Type B pancreatic cell (in vitro differentiated cells): Measurements from ENCODE around the gene ARMH4. TPM values are rescaled to one million over a fixed set of nuclear protein-coding genes. Genes with fewer than 3 reads are reported as not detected.

Source experiments
- DNase-seq: peaks from one replicate; pipeline ENCODE4 v3.0.0; 2021; ENCODE audit warnings: mixed read lengths; ENCODE audit not compliant: unreplicated experiment; ENCODE audit errors: extremely low spot score
- H3K27ac Mint-ChIP-seq: 2 replicates; pipeline ENCODE4 v1.8.0; 2021; ENCODE audit warnings: mild to moderate bottlenecking, mixed read lengths
- H3K27me3 Mint-ChIP-seq: 2 replicates; pipeline ENCODE4 v1.8.0; 2021; ENCODE audit warnings: mixed read lengths
- H3K36me3 Mint-ChIP-seq: 2 replicates; pipeline ENCODE4 v1.8.0; 2021; ENCODE audit warnings: mixed read lengths
- H3K4me1 Mint-ChIP-seq: one replicate; pipeline ENCODE4 v1.8.0; 2021; ENCODE audit warnings: mixed read lengths; ENCODE audit not compliant: unreplicated experiment
- H3K4me3 Mint-ChIP-seq: 2 replicates; pipeline ENCODE4 v1.8.0; 2021; ENCODE audit warnings: mild to moderate bottlenecking, mixed read lengths
- H3K9me3 Mint-ChIP-seq: 2 replicates; pipeline ENCODE4 v1.8.0; 2021; ENCODE audit warnings: mixed read lengths
- total RNA-seq: library from RNA; stranded (reverse); gene quantifications from 2 replicates; pipeline ENCODE4 v1.2.1, GENCODE V29; 2021; ENCODE audit warnings: low replicate concordance
- TF ChIP-seq, protein P1 (sequence below): fragments of 200-600 bp; sonication (generic); conservative IDR thresholded peaks from 2 replicates; pipeline ENCODE4 v1.5.0; 2021; ENCODE audit warnings: antibody characterized with exemption, mild to moderate bottlenecking

ARMH4 gene
- total RNA-seq, 1 donor from 2014 or later: 22.0 TPM

DNA sequence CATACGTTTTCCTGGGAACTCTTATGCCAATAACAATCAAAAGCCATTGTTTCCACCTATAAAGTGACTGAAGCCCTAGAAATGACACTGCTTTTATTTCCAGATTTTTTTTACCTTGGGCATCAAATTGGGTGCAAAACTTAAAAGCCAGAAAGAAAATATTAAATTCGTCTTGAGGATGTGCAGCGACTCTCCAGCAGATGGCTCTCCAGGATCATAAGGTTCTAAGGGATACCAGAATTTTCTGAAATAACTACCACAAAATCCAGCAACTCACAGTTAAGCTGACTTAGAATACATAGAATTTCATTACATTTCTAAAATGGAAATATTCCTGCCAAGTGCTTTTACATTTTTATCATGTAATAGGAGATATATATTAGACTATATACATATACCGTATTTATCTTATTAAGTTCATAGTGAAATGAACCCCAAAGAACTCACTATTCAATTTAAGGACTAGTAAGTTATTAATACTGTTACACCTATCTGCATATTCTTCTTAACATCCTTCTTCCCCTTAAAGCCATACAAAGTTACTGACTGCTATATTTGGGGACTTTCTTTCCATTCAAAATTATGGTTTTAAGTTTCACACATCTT, 44.0 kb downstream of the ARMH4 start:
- no peaks in the 10 kb centered on the region for H3K36me3 Mint-ChIP-seq
- H3K9me3 Mint-ChIP-seq: no peaks in the 10 kb centered on the region
- no peak overlapping the region for H3K27ac Mint-ChIP-seq
- no peak for DNase-seq
- TF ChIP-seq, protein P1, sequence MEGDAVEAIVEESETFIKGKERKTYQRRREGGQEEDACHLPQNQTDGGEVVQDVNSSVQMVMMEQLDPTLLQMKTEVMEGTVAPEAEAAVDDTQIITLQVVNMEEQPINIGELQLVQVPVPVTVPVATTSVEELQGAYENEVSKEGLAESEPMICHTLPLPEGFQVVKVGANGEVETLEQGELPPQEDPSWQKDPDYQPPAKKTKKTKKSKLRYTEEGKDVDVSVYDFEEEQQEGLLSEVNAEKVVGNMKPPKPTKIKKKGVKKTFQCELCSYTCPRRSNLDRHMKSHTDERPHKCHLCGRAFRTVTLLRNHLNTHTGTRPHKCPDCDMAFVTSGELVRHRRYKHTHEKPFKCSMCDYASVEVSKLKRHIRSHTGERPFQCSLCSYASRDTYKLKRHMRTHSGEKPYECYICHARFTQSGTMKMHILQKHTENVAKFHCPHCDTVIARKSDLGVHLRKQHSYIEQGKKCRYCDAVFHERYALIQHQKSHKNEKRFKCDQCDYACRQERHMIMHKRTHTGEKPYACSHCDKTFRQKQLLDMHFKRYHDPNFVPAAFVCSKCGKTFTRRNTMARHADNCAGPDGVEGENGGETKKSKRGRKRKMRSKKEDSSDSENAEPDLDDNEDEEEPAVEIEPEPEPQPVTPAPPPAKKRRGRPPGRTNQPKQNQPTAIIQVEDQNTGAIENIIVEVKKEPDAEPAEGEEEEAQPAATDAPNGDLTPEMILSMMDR: peak; percentile 87
- H3K27me3 Mint-ChIP-seq: peaks cover 7% of the 10 kb centered on the region
- no peak overlapping the region for H3K4me3 Mint-ChIP-seq
- H3K4me1 Mint-ChIP-seq: peaks cover 3% of the 10 kb centered on the region

DNA sequence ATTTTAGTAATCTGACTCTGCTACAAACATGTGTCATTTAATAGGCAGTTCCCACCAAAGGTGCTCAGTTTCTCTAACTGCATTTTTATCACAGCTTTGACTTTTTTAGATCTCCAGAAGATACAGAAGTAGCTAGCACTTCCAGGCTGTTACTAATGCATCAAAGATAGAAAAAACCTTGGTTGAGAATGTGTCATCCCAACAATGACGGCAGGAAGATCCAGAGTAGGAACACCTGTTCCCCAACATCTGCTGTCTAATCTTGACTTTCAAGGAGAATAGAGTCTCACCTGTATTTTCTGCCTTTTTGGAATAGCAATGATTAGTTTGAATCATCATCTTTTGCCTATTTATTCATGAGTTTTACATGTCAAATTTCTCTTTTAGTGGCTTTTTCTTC, 45.0 kb downstream of the ARMH4 start:
- Mint-ChIP-seq H3K4me3 (no peak overlapping the region), H3K27me3 (peaks cover 7% of the 10 kb centered on the region), H3K4me1 (peaks cover 3% of the 10 kb centered on the region), H3K27ac (no peak overlapping the region), H3K36me3 (no peaks in the 10 kb centered on the region), H3K9me3 (no peaks in the 10 kb centered on the region)
- no peak for DNase-seq
- TF ChIP-seq, protein P1: no peak

DNA sequence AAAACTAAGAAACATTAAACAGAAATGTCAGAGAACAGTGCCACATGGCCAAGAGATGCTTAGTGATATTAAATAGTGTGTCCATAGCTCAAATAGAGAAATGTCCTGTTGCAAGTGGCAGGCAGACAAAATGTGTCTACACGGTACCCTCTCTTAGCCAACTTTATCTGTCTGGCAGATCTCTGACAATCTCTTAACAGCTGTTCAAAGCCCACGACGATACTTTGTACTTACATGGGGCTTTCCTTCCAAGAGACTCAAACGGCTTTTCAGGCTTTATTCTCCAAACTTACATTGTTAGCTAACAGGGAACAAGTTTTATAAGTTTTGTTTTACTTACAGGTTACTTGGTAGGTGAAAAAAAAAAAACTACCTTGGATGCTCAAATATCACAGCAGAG, 45.6 kb downstream of the ARMH4 start:
- H3K4me1 Mint-ChIP-seq: peaks cover 3% of the 10 kb centered on the region
- H3K36me3 Mint-ChIP-seq: no peaks in the 10 kb centered on the region
- H3K9me3 Mint-ChIP-seq: no peaks in the 10 kb centered on the region
- no peak for DNase-seq
- H3K4me3 Mint-ChIP-seq: no peak overlapping the region
- TF ChIP-seq, protein P1: no peak
- H3K27ac Mint-ChIP-seq: no peak overlapping the region
- H3K27me3 Mint-ChIP-seq: peaks cover 7% of the 10 kb centered on the region

DNA sequence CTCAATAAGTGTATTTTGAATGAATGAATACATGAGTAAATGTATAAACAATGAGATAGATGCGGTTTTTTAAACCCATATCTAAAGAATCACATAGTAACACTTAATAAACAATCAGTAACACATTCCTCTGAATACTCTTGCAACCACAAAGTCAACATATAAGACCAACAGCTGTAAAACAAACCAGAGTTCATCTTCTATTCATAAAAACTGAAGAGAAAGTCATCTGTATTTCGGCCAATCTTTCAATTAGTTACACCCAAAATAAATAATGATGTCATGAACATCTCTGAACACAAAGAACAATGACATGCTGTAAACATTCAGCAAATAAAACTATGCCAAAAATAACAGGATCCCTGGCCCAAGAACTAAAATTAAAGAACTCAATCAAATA, 47.2 kb downstream of the ARMH4 start:
- Mint-ChIP-seq H3K27me3 (peaks cover 7% of the 10 kb centered on the region), H3K4me3 (no peak overlapping the region), H3K27ac (no peak overlapping the region), H3K9me3 (no peaks in the 10 kb centered on the region), H3K36me3 (no peaks in the 10 kb centered on the region), H3K4me1 (peaks cover 3% of the 10 kb centered on the region)
- TF ChIP-seq, protein P1: no peak
- no peak for DNase-seq

DNA sequence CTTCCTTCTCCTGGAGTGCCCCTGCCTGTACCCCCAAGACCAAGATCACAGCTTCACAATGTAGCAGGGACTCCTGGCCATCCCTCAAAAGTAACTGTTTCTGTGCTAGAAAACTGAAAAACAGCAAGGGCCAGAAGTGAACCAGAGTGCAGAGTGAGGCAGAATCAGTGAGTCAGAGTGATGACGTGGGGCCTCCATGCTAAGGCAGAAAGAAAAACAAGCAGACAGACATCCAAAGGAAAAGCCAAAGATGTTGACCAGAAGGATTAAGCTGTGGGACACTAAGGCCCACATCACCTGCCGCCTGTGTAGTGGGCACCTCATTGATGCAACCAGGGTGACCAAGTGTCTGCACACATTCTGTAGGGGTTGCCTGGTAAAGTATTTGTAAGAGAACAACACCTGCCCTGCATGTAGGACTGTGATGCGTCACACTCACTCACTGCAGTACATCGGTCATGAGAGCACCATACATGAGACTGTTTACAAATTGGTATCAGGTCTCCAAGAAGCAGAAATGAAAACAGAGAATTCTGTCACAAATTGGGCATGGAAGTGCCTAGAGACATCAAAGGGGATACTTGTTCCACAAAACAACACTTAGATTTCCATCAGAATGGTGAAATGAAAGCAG, 51.2 kb downstream of the ARMH4 start:
- H3K9me3 Mint-ChIP-seq: no peaks in the 10 kb centered on the region
- peaks cover 2% of the 10 kb centered on the region for H3K27me3 Mint-ChIP-seq
- DNase-seq: no peak
- no peak overlapping the region for H3K4me3 Mint-ChIP-seq
- H3K27ac Mint-ChIP-seq: no peak overlapping the region
- TF ChIP-seq, protein P1: no peak
- H3K4me1 Mint-ChIP-seq: no peaks in the 10 kb centered on the region
- H3K36me3 Mint-ChIP-seq: peaks cover 4% of the 10 kb centered on the region
